Activated gamma-delta T cell treated with Interleukin-2 at 50 U/mL for 16 hours (primary cell): Measurements from ENCODE around the gene OR10V1.

Experiments used
- DNase-seq: peaks from one replicate; pipeline ENCODE4 v3.0.0-alpha.2; 2020

The OR10V1 gene

GRCh38 chr11:59667812-59668187 is 45.8 kb downstream of the OR10V1 start:
- no peak for DNase-seq

DNA sequence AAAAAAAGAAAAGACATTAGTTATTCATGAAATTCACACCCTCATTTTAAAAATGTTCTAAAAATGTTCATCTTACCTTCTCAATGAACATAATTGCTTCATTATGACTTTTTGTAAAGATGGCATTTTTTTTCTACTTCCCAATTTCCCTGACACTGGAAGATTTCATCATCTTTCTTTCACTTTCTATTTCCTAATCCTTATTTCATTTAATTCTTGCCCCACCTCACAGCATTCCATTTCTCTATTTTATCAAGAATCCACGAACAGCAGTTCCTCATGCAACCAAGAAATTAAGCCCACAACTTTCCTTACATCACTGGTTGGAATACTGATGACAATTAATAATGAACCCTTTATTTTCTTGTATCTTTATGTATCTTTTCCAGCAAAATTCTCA is 46.7 kb downstream of the OR10V1 start:
- DNase-seq = no peak
